Smooth muscle cell (in vitro differentiated cells): ENCODE measurements around the gene COL9A1. TPM values are rescaled to one million over a fixed set of nuclear protein-coding genes. Genes with fewer than 3 reads are reported as not detected.

Experiments used
- DNase-seq: peaks from one replicate; lab custom pipeline; 2025; ENCODE audit not compliant: unreplicated experiment; lab: John Stamatoyannopoulos, UW
- H2AFZ ChIP-seq: fragments of 200-600 bp; sonication (generic); 2 replicates; pipeline ENCODE4 v1.6.0; 2016; ENCODE audit warnings: antibody characterized with exemption, low read depth, mild to moderate bottlenecking
- H3F3A ChIP-seq: fragments of 200-600 bp; sonication (generic); 2 replicates; pipeline ENCODE4 v1.6.0; 2017; ENCODE audit warnings: antibody characterized with exemption, low read depth
- H3K27ac ChIP-seq: fragments of 200-600 bp; sonication (generic); 2 replicates; pipeline ENCODE4 v1.5.1; 2016; ENCODE audit warnings: low read depth, mild to moderate bottlenecking
- H3K27me3 ChIP-seq: fragments of 200-600 bp; sonication (generic); 2 replicates; pipeline ENCODE4 v1.6.1; 2016; ENCODE audit warnings: low read depth, mild to moderate bottlenecking
- H3K36me3 ChIP-seq: fragments of 200-600 bp; sonication (generic); 2 replicates; pipeline ENCODE4 v1.5.1; 2016; ENCODE audit warnings: low read depth
- H3K4me1 ChIP-seq: fragments of 200-600 bp; sonication (generic); 2 replicates; pipeline ENCODE4 v1.5.1; 2016; ENCODE audit warnings: low read depth
- H3K4me2 ChIP-seq: fragments of 200-600 bp; sonication (generic); 2 replicates; pipeline ENCODE4 v1.6.0; 2016; ENCODE audit warnings: mild to moderate bottlenecking
- H3K4me3 ChIP-seq: fragments of 200-600 bp; sonication (generic); 2 replicates; pipeline ENCODE4 v1.5.1; 2016; ENCODE audit warnings: mild to moderate bottlenecking
- H3K79me2 ChIP-seq: fragments of 200-600 bp; sonication (generic); 2 replicates; pipeline ENCODE4 v1.6.0; 2016; ENCODE audit warnings: low read depth, mild to moderate bottlenecking
- H3K9ac ChIP-seq: fragments of 200-600 bp; sonication (generic); 2 replicates; pipeline ENCODE4 v1.6.0; 2016; ENCODE audit warnings: low read depth
- H3K9me3 ChIP-seq: fragments of 200-600 bp; sonication (generic); replicated peaks from 2 replicates; pipeline ENCODE4 v1.5.1; 2016; ENCODE audit warnings: low read depth
- H4K20me1 ChIP-seq: fragments of 200-600 bp; sonication (generic); 2 replicates; pipeline ENCODE4 v1.6.0; 2016; ENCODE audit warnings: low read depth
- WGBS: methylation state at CpG from one replicate; pipeline ENCODE4 v1.1.7; 2016; ENCODE audit warnings: low lambda C conversion rate; 5-methylcytosine and 5-hydroxymethylcytosine counted together
- polyA plus RNA-seq: library from polyadenylated mRNA; unstranded; fragments of >200 nt; fragmentation: Nextera tagmentation; extraction: Ambion mirVana; gene quantifications from 2 replicates; pipeline ENCODE4 v1.2.1, GENCODE V29; 2016
- total RNA-seq: library from RNA; depleted of rRNA; stranded (reverse); fragments of >200 nt; gene quantifications from 2 replicates; pipeline ENCODE4 v1.2.3, GENCODE V29; 2014
- TF ChIP-seq, protein P1 (sequence below): fragments of 200-600 bp; sonication (generic); IDR thresholded peaks from 2 replicates; pipeline ENCODE4 v1.5.1; 2017; ENCODE audit warnings: borderline replicate concordance, mild to moderate bottlenecking, antibody characterized with exemption; ENCODE audit not compliant: insufficient read depth, poor library complexity, severe bottlenecking

COL9A1 gene
- total and polyA plus RNA-seq, 2 experiments from 2014 or later, result not detected

DNA sequence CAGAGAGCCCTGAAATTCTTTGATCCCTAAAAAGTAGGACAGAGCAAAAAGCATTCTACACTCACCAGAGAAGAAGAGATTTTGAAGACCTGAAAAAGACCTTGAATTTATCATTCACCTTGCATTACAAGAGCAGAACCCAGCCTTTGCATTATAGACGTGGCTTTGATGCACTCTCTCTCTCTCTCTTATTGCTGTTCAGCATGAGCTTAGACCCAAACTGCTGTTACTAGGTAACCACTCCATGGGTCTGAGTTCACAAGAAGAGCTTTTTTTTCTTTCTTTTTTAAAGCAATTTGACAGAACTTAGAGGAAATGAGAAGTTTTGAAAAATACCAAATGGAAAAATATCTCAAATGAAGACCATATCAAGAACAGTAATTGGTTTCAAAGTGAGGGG lies 44.4 kb downstream of the COL9A1 start:
- TF ChIP-seq, protein P1, sequence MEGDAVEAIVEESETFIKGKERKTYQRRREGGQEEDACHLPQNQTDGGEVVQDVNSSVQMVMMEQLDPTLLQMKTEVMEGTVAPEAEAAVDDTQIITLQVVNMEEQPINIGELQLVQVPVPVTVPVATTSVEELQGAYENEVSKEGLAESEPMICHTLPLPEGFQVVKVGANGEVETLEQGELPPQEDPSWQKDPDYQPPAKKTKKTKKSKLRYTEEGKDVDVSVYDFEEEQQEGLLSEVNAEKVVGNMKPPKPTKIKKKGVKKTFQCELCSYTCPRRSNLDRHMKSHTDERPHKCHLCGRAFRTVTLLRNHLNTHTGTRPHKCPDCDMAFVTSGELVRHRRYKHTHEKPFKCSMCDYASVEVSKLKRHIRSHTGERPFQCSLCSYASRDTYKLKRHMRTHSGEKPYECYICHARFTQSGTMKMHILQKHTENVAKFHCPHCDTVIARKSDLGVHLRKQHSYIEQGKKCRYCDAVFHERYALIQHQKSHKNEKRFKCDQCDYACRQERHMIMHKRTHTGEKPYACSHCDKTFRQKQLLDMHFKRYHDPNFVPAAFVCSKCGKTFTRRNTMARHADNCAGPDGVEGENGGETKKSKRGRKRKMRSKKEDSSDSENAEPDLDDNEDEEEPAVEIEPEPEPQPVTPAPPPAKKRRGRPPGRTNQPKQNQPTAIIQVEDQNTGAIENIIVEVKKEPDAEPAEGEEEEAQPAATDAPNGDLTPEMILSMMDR, result no peak
- H3K9ac ChIP-seq, result no peak overlapping the region
- H3K36me3 ChIP-seq, result no peaks in the 10 kb centered on the region
- no peaks in the 10 kb centered on the region for H3K9me3 ChIP-seq
- no peaks in the 10 kb centered on the region for H3F3A ChIP-seq
- WGBS, result 68% methylated on average over 1 of the region's 1 CpG
- H3K4me1 ChIP-seq, result no peaks in the 10 kb centered on the region
- H3K27me3 ChIP-seq, result peaks cover 8% of the 10 kb centered on the region
- DNase-seq, result no peak
- H3K4me2 ChIP-seq, result no peak overlapping the region
- no peak overlapping the region for H2AFZ ChIP-seq
- no peak overlapping the region for H3K4me3 ChIP-seq
- H4K20me1 ChIP-seq, result no peaks in the 10 kb centered on the region
- H3K27ac ChIP-seq, result no peak overlapping the region
- H3K79me2 ChIP-seq, result no peaks in the 10 kb centered on the region

DNA sequence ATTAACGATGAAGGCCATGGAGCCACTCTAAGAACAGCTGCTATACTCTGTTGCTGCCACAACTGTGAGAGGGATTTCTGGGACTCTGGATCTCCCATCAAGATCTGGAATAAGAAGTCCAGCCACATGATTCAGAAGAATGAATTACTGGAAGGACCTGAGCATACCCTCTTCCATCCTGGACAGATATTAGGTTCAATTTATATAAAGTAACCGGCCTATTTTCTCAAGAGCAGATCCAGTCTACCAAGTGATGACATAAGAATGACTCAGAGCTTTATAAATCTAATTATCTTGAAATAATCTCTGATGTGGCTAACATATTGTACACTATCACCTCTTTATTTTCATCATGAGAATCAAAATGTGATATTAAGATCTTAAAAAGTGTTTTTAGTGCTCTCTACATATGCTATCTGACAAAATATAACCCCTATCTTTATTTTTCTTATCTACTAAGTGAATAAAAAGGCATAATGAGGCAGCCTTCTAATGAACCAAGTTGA lies 45.1 kb downstream of the COL9A1 start:
- WGBS, result 89% methylated on average over 2 of the region's 2 CpGs
- Histone ChIP-seq H3K36me3 (no peaks in the 10 kb centered on the region), H3K9ac (no peak overlapping the region), H3F3A (no peaks in the 10 kb centered on the region), H3K27me3 (peaks cover 8% of the 10 kb centered on the region), H3K4me3 (no peak overlapping the region), H3K27ac (no peak overlapping the region), H2AFZ (no peak overlapping the region), H3K79me2 (no peaks in the 10 kb centered on the region), H3K4me2 (no peak overlapping the region), H4K20me1 (no peaks in the 10 kb centered on the region), H3K9me3 (no peaks in the 10 kb centered on the region), H3K4me1 (no peaks in the 10 kb centered on the region)
- TF ChIP-seq, protein P1, result no peak
- DNase-seq, result no peak

DNA sequence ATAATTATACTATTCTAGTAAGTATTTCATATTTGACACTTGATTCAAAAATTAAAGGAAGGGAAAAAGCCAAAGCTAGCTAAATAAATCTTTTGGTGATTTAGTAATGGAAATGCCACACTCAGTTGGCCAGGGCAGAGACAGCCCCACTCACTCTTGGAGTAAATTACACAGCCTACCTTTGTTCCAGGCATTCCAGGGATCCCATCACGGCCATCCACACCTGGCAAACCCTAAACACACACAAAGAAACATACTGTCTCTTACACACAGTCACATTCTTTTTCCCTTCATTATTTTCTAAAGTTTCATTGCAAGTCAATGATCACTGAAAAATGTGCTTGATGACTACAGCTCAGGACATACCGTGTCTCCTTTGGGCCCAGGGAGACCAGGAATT lies 48.1 kb downstream of the COL9A1 start:
- Histone ChIP-seq H3F3A (no peaks in the 10 kb centered on the region), H3K36me3 (no peaks in the 10 kb centered on the region), H3K27ac (no peak overlapping the region), H3K9me3 (no peaks in the 10 kb centered on the region), H2AFZ (no peak overlapping the region), H3K9ac (no peak overlapping the region), H3K79me2 (no peaks in the 10 kb centered on the region), H3K4me3 (no peak overlapping the region), H4K20me1 (no peaks in the 10 kb centered on the region), H3K4me1 (no peaks in the 10 kb centered on the region), H3K27me3 (peaks cover 10% of the 10 kb centered on the region), H3K4me2 (no peak overlapping the region)
- TF ChIP-seq, protein P1, result no peak
- DNase-seq, result no peak
- WGBS, result 72% methylated on average over 2 of the region's 2 CpGs

DNA sequence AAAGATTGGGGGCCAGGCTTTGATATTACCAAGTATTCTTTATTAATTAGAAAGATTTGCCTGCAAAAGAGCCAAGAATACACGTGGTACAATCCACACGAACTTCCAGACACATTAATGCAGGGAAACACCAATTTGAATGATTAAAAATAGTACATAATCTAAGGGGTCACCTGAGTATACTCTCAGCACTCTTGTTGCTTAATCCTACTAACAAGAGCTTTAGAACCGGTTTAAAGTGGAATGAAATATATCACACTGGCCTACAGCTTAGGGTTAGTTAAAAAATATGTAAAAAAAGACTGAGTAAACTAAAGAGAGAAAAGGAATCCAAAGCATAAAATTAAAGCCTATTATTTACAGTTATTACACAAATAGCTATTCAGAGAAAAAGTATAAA lies 49.0 kb downstream of the COL9A1 start:
- TF ChIP-seq, protein P1, result no peak
- WGBS, result 78% methylated on average over 3 of the region's 3 CpGs
- Histone ChIP-seq H3K9ac (no peak overlapping the region), H3K9me3 (no peaks in the 10 kb centered on the region), H3K27me3 (peaks cover 10% of the 10 kb centered on the region), H3K27ac (no peak overlapping the region), H3K4me1 (no peaks in the 10 kb centered on the region), H3F3A (no peaks in the 10 kb centered on the region), H2AFZ (no peak overlapping the region), H3K36me3 (no peaks in the 10 kb centered on the region), H4K20me1 (no peaks in the 10 kb centered on the region), H3K4me3 (no peak overlapping the region), H3K4me2 (no peak overlapping the region), H3K79me2 (no peaks in the 10 kb centered on the region)
- DNase-seq, result no peak
